ENCODE results near the gene ACCS. TPM values are rescaled to one million over a fixed set of nuclear protein-coding genes. Genes with fewer than 3 reads are reported as not detected.

ACCS gene, protein sequence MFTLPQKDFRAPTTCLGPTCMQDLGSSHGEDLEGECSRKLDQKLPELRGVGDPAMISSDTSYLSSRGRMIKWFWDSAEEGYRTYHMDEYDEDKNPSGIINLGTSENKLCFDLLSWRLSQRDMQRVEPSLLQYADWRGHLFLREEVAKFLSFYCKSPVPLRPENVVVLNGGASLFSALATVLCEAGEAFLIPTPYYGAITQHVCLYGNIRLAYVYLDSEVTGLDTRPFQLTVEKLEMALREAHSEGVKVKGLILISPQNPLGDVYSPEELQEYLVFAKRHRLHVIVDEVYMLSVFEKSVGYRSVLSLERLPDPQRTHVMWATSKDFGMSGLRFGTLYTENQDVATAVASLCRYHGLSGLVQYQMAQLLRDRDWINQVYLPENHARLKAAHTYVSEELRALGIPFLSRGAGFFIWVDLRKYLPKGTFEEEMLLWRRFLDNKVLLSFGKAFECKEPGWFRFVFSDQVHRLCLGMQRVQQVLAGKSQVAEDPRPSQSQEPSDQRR
- total RNA-seq, result 2.3 and 5.3 TPM in 2 replicates

DNA sequence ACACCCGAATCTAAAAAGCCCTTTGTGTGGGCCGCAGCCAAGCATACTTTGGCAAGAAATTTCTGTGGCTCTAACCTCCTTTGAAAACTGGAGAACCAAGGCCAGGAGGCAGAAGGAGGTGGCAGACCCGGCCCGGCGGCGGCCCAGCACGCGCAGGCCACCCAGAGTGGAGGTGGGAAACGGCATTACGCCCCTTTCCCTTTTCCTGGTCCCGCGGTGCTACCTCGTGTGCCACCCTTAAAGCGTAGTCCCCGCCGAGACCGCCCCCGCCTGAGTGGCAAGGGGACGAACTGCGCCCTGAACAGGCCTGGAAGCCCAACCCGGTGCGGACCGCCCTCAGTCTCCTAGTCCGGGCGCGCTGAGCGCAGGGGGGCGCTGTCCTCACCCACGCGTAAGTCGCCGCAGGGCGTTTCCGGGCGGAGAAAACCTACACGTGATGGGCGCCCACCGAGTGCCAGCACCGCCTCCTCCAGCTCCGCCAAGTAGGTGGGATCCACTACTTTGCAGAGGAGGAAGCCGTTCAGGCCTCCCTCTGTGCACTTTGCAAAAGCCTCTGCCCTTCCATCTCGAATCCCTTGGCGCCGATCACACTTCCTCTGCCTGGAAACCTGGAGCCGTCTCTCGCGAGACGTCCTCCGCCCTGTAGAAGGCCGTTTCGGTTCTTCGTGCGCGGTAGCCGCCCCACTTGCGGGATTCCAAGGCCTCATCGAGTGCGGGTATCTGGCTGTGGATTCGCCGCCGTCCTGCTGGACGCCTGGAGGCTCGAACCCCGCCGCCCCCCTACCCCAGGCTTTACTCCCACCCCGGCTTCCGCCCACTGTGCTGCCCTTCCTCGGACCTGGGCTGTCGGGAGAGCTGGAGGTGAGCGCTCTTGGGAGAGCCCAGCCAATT is at the start of gene ACCS:
Gene ACCS, plus strand, starts transcription at position 430 of the 891 bp plus-strand sequence. CDS start 1,358 bp downstream, outside the sequence.

DNA sequence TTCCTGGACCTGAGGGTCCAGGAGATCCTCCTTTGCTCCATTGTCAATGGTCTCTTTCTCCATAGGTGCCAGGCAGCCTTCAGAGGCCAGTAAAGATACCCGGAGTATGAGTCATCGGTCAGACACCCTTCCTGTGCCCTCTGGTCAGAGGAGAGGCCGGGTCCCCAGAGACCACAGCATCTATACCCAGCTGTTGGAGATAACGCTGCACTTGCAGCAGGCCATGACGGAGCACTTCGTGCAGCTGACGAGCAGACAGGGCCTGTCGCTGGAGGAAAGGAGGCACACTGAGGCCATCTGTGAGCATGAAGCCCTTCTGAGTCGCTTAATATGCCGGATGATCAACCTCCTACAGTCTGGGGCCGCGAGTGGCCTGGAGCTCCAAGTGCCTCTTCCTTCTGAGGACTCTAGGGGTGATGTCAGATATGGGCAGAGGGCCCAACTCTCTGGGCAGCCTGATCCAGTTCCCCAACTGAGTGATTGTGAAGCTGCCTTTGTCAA is 18.1 kb upstream of the ACCS start, which contains the start of gene ACCSL:
Gene ACCSL, plus strand, starts transcription at position 51 of the 501 bp plus-strand sequence. Its CDS starts 56 bp downstream, at position 107.

DNA sequence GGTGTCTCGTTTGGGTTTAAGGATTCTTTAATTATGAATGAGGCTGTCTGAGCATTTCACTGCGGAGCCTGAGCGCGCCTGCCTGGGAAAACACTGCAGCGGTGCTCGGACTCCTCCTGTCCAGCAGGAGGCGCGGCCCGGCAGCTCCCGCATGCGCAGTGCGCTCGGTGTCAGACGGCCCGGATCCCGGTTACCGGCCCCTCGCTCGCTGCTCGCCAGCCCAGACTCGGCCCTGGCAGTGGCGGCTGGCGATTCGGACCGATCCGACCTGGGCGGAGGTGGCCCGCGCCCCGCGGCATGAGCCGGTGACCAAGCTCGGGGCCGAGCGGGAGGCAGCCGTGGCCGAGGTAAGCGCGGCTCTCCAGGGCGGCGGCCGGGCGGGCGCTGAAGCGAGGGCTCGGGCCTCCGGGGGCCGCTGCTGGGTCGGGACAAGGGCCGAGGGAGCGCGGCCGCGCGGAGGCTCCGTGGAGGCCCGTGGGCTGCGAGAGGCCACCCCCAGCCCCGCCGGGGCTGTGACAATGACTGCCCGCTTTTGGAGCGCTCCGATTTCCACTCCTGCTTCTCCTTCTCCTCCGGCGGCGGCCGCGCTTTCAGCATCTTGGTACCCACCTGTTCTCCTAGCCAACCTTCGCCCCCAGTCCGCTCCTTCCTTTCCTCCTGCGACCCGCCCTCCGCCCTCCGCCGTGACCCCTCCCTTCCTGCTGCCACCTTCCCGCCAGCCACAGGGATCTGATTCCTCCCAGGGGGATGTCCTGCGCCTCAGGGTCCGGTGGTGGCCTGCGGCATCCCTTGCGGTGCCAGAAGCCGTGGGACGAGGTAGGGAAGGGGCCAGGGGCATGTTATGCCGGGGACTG is 29.7 kb downstream of the ACCS start, which contains the start of gene EXT2:
Gene EXT2, plus strand, starts transcription at position 173 of the 854 bp plus-strand sequence. CDS start 12,035 bp downstream, outside the sequence.

Other genes starting within 250 kb of the ACCS start
- gene ALKBH3, start 185.4 kb upstream of the ACCS start, total RNA-seq, result 37.4 and 41.2 TPM in 2 replicates
- gene C11orf96, start 123.6 kb upstream of the ACCS start, total RNA-seq, result 4.7 and 12.7 TPM in 2 replicates
- gene ACCSL, start 18.3 kb upstream of the ACCS start, total RNA-seq, result not detected in 2 replicates
- gene EXT2, start 29.4 kb downstream of the ACCS start, total RNA-seq, result 73.4 and 128 TPM in 2 replicates
- gene ALX4, start 243.9 kb downstream of the ACCS start, total RNA-seq, result not detected in 2 replicates